ENCODE results near the gene DLG2.
A peak's percentile ranks its signal among the peaks of the same experiment; 100 is the strongest.
"Not testable (repeated sequence)": the region's sequence is repeated elsewhere in the genome, so short reads cannot be mapped to it uniquely, and the experiment has no call there.

The DLG2 gene

DNA sequence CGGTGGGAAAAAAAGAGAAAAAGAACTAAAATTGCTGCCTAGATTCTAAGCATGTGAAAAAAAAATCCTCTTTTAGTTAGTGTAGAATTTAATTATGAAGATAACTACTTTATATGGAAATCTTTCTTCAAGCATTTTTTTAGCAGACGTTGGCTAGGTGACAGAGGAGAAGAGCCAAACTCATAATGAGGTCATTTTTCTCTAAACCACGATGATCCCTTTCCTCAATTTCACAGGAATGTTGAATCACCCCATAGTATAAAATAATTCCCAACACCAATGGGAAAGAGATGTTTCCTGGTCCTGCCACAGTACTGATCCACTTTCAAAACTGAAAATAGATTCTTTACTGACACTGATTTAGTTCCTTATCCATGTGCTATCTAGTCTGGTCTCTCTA is 319.8 kb downstream of the DLG2 start:
- no peak for DNase-seq

DNA sequence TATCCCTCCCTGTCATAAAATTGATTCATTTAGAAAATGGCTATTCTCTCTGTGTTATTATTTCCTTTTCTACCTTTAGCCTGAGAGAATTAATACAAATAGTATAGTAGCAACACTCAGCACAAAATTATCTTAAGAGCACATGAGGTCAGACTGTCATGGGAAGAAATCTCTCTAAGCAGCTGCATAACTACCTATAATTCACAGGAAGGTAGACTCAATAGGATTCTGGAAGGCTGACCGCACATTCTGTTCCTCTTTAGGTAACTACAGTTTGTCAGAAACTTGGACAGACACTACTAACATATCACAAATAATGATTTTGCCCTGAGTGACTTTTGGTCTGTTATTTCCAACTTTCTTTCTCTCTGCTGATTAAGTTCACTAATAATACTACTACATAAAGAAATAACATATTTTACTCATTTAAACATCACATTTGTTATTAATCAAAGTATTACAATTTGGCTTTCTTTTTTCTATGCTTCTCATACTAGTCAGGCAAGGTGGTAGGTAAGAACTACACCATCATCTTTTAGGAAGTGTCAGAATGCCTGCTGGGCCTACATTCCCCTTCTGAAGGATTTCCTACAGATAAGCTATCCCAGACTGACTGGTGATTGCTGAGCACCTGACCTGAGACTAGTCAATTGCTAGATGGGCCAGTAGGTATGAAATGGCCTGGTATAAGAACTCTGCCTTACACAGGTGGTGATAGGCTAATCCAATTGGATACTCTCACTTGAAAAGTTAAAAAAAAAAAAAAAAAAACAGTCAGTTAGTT is 325.1 kb downstream of the DLG2 start:
- no peak for DNase-seq

DNA sequence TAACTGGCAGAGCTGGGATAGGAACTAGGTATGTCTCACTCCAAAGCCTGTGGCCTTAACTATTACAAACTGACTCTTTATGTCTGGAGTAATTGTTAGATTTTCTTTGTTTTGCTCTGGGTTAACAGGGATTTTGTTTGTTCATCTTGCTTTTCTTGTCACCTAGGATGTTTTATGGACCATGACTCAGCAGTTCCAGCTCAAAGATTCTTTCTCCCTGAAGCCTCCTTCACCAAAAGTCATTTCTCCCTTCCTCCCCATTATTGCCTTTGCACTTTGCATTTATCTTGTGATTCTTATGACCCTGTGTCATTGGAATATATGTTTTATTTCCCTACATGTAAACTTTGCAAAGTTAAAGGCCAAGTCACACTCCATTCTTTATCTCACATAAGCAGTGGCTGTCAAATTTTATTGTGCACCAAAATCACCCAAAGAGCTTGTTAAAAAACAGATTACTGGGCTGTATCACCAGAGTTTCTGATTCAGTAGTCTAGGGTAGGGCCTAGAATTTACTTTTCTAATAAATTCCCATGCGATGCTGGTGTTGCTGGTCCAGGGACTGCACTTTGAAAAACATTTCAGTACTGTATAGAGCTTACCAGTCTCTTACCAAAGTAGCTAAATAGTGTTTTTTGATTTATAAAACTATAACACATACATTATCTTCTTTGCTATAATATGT is 327.7 kb downstream of the DLG2 start:
- no peak for DNase-seq

DNA sequence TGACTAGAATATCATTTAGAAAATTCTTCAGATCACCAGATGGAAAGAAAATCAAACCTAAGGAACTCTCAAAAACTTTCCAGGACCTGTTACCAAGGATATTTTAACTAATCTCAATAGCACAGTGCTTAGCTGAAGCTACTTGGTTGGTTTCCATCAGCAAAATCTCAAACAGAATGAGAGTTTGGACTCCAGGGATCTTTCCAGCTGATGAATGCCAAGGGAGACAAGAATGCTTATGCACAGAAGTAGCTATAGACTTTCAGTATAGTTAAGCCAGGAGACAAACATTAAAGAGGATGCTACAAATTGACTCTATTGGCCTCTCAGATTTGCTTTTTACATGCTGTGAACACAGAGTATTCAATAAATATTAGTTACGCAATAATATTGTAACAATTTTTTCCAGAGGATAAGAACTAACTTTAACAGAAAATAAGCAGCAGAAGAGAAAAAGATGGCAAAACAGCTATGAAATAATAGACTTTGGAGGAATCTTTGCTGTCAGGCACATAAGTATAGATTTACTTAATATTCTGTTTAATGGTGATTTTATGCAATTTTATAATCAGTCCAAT is 331.4 kb downstream of the DLG2 start:
- no peak for DNase-seq

DNA sequence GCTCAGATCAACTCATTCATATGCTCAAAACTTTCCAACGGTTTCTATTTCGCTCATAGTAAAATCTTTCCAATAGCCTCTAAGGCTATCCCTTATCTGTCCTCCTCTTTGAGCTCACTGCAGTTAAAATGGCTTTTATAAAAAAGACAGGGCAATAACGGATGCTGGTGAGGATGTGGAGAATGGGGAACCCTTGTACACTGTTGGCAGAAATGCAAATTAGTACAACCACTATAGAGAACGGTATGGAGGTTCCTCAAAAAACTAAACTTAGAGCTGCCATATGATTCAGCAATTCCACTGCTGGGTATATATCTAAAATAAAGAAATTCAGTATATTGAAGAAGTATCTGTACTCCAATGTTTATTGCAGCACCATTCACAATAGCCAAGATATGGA is 345.6 kb downstream of the DLG2 start:
- DNase-seq: no peak

DNA sequence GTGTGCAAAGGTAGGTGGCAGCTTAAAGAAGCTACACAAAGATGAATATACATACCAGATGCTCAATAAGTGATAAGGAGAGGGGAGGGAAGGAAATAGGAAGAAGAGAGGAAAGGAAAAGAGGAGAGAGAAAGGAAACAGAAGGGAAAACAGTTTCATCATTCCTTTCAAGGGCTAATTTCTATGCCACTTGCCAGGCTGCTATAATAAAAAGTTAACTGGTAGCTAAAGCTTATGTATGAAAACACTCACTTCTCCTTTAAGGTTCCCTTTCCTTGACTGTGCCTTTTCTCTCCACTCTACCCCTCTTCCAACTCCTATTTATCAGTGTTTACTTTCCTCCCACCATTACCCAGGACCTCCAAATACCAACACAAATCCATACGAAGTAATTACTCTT is 347.9 kb downstream of the DLG2 start:
- no peak for DNase-seq

DNA sequence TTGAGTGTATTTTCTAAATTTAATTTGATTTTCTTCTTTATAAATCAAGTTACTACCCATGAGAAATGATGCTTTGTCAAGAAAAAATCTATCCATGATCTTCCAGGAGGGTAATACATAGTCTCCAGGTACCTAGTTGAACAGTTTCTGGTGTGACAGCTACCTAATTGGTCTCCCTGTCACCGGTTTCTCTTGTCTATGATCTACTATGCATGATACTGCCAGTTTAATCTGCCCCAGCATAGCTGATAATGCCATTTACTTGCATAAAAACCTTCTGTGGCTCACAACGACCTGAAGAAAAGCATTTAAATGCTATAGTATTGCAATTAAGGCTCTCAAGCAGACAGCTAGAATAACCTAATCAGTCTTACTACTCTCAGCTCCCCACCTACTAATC is 349.5 kb downstream of the DLG2 start:
- DNase-seq: no peak

DNA sequence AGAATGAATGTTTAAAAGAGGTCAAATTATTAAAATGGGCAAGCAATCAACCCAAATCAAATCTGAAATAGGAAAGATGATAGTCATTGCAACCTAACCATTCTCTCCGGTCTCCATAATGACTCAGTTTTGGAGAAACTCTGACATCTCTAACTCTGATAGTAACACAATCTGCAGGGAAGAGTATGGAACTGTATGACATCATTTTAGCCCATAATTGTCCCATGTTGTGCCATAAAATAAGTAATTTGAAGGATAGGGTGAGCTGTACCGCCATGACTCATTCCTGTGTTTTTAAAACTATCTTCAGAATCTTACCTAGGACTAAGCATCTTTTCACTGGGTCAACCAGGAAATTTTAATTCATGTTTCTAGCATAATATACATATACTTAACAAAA is 350.8 kb downstream of the DLG2 start:
- DNase-seq: no peak

DNA sequence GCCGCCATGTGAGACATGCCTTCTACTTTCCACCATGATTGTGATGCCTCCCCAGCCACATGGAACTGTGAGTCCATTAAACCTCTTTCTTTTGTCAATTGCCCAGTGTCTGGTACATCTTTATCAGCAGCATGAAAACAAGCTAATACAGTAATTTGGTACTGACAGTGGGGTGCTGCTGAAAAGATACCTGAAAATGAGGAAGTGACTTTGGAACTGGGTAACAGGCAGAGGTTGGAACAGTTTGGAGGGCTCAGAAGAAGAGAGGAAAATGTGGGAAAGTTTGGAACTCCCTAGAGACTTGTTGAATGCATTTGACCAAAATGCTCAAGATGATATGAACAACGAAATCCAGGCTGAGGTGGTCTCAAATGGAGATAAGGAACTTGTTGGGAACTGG is 356.8 kb downstream of the DLG2 start:
- not testable (repeated sequence) for DNase-seq

DNA sequence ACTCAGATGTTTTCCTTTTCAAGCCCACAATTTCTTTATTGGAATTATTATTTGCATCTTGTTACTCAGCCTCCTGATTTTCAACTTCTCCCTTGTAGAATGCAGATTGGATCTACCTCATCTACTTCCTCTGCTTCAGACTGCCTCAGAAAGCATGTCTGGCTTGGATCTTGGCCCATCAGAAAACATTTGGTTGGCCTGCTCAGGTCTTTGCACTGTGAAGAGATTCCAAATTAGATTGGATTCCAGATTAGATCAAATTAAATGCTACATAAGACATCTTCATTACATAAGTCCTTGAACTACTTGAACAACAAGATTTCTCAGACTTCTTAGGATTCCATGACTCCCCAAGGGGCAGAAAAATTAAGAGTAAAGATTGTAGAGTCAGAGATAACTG is 358.0 kb downstream of the DLG2 start:
- no peak for DNase-seq

DNA sequence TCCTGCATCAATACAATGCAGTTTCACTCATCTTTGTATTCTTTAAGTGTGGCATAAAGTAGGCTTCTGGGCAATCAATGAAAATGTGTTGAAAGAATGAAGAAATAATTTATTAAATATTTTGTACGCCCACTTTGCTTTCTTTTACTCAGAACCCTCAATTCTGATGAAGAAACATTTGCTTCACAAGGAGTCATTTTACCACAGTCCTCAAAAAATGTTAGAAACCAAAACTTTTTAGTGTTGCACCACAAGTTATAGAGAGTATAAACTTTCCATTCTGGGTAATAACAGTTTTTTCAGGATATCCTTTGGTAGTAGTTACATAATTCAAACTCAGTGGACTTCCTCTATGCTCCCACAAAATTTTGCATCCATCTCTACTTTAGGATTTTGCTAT is 360.5 kb downstream of the DLG2 start:
- no peak for DNase-seq

DNA sequence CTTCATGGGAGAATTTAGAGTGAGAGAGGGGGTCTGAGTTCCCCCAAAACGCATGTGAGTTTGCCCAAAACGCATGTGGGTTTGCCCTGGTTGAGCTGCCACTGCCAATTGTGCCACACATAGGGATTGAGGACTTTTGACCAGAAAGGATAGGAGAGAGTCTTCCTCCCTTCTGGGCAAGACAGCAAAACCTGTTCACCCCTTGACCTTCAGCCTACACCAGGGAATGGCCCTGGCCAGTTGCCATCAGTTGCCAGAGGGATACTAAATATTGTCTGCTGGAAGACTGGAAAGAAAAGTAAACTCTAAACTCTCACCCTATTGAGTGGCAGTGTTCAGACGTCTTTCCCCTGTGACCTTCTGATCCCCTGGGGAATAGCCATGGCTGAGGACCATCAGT is 363.8 kb downstream of the DLG2 start:
- DNase-seq: no peak

DNA sequence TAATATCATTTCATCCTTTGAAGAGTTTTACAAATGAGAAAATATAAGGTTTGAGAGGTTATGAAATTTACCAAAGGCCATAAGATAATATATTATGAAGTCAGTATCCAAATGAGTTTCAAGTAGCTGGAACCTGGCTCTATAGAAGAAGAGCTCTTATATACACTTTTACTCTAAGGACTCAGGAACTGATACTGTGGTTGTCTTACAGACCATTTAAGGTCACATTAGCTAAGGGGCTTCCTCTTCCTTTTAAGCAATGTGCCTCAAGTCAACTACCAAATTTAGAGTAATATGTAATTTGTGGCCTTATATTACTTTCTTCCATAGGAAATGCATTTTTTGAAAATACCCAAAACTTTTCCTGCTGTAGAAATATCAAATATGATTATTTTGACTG is 369.3 kb downstream of the DLG2 start:
- no peak for DNase-seq

DNA sequence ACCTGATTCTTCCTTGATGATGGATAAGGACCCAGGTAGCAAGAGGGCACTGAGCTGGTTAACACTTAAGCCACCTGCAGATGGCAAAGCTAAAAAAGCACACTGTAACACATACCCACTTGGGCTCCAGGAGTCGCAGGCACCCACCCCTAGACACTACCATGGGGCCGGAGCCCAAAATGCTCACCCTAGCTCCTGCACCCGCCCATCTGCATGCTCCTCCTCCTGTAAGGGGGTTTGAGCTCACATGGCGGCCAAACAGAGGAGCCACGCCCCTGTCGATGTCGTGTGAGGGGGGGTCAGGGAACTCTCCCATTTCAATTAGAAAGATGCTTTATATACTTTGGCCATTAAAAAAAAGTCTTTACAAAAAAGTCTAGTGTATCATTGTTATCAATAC is 370.7 kb downstream of the DLG2 start:
- DNase-seq: no peak

DNA sequence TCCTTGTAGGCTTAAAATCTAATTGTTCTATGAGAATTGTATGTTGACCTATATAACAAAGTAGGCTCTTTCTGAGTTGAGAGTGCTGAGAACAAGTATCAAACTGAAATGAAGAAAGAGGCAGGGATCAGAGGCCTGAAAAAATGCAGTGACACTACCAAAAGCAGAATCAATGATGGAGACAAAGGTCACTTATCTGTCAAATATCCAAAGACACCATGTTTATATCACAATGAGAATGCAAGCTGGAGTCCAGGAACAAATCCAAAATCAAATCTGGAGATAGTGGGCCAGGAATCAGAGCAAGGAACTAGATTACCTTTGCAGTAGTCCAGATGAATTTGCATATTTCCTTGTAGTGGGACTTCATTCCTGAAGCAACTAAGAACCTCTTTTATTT is 377.7 kb downstream of the DLG2 start:
- DNase-seq: no peak

DNA sequence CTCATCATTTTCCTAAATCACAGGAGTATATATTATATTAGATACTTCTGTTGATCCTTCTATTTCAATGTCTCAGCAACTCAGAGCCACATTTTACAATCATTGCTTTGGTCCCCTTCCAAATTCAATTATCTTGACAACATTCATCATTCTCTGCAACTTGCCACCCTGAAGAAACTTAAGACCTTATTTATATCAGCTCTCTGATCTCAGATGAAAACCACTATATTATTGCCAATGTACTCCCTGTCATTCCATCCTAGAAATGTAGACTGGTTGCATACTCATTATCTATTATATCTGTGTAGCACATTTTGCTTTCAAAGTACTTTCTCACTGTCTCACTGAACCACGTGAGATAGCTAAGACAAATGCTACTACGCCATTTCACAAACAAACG is 379.3 kb downstream of the DLG2 start:
- no peak for DNase-seq

DNA sequence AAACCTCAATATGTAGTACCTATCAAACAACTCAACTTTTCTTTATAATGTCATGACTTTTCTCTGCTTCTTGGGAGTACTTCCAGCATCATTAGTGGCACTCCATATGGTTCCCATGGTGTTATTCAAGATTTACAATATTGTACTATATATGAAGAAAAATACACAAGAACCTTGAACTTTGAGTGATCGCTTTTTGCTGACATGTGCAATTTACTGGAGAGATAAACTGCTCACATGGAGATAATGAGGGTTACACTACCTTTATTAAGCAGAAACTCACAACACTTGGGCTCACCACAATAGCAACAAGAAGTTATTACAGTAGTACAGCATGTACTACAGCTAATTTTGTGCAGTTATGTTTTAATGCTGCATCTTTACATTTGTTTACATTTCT is 388.2 kb downstream of the DLG2 start:
- no peak for DNase-seq

DNA sequence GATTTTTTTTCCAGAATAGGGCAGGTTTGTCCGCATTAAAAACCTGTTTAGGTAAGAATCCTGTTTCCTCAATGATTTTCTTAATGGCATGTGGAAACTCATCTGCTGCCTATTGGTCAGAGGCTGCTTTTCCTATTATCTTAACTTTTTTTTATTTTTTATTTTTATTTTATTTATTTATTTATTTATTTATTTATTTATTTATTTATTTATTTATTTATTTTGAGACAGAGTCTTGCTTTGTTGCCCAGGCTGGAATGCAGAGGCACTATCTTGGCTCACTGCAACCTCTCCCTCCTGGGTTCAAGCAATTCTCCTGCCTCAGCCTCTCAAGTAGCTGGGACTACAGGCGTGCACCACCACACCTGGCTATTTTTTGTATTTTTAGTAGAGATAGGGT is 389.1 kb downstream of the DLG2 start:
- not testable (repeated sequence) for DNase-seq

DNA sequence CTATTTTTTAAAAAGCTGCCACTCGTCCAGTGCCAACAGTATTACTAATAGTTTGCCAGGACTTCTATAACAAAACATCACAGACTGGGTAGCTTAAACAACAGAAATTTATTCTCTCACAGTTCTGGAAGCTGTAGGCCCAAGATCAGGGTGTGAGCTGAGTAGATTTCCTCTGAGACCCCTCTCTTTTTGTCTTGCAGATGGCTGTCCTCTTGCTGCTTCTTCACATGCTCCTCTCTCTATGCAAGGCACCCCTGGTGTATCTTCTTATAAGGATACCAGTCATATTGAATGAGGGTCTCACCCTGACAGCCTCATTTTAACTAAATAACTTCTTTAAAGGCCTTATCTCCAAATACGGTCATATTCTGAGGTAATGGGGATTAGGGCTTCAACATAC is 390.9 kb downstream of the DLG2 start:
- no peak for DNase-seq

DNA sequence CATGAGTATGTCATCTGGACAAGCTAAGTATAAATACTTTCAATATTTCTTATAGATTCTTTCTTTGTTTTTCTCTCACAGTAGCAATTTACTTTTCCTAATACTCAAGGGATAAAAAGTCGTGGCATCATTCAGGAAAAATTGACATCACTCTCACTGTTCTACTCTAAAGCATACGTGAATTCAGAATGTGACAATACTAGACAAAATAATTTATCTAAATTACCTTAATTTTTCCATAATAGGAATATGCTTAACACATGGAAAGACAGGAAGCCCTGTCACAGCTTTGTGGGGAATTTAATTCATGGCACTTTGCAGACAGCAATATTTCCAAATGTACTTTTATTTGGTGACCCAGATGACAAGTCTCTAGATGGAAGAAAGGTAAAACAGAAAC is 394.6 kb downstream of the DLG2 start:
- DNase-seq: no peak

DNA sequence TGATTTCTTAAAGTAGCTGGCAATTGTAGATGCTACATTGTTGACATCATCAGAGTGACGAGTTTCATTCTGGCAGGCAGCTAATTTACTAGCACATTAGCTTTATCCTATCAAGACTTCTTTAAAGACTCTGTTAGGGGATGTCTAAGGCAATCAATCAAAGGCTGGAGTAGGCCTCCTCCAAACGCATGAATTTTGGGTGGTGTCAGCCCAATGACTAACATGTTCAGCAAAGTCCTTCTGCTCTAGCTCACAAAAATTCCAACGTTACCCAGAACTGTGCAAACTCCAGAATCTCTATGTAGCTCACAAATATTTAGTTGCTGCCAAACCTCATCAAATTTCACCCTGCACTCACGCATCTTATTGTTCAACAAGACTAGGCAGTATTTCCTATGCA is 395.6 kb downstream of the DLG2 start:
- peak; percentile 28 for DNase-seq

DNA sequence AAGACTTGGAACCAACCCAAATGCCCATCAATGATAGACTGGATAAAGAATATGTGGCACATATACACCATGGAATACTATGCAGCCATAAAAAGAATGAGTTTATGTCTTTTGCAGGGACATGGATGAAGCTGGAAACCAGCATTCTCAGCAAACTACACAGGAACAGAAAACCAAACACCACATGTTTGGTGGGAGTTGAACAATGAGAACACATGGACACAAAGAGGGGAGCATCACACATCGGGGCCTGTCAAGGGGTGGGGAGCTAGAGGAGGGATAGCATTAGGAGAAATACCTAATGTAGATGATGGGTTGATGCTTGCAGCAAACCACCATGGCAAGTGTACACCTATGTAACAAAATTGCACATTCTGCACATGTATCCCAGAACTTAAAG is 397.4 kb downstream of the DLG2 start:
- DNase-seq: not testable (repeated sequence)

DNA sequence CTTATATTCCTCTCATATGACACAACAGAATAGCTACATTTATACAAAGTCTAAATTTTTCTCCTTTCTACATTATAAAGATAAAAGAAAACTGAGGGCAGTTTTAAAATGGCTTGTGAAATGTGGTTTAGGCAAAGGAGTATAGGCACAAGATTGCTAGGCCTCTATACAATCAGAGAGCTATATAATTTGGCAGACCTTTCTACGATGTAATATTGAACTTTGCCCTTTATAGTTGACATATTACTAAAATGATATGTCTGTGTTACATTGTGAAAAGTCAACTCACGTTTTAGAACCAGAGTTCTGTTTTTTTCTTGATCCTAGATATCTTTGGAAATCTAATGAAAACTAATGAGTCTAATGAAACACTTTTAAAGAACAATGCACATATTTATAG is 430.2 kb downstream of the DLG2 start:
- DNase-seq: no peak

DNA sequence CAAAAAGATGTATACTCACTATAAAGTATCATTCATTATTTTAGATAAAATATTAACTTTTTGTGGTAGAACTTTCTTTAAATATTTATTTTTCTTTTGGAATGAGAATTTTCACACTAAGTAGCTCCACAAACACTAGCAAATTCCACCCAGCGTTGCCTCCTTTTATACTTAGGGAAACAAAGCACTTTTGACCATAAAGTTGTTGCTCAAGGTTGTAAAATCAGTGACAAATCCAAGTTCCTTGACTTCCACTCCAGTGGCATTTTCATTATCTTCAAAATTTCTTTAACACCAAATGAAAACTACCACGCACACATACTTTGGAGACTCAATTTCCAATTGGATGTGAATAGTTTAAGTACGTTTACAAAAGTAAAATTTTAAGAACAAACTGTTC is 431.2 kb downstream of the DLG2 start:
- DNase-seq: no peak

DNA sequence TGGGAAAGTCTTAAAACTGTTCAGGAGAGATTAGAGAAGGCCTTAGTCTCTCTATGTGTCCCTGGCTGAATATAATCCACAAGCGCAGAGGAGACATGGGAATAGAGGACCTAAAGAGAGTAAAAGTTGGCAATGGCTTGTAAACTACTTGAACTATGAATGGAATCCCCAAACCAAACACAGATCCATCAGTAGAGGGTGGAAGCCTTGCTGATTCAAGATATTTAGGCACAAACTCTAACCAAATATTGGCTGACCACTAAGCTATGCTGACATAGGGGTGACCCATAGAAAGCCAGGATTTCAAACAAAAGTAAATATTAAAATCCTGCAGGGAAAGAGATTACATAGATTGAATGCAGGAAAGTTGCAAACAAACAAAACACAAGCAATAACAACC is 439.2 kb downstream of the DLG2 start:
- no peak for DNase-seq
